Upper lobe of right lung (tissue), 1 donor: Measurements from ENCODE around the gene NOD2. TPM values are rescaled to one million over a fixed set of nuclear protein-coding genes. Genes with fewer than 3 reads are reported as not detected.

Source experiments
- ATAC-seq: fragments of 200-7000 bp; cut with Tn5 transposase; one replicate; pipeline ENCODE4 v1.9.1; 2020; ENCODE audit warnings: mild to moderate bottlenecking, moderate library complexity
- DNase-seq: peaks from one replicate; pipeline ENCODE4 v3.0.0-alpha.2; 2020
- H3K27ac ChIP-seq: fragments of 200-600 bp; one replicate; pipeline ENCODE4 v1.8.0; 2022
- H3K27me3 ChIP-seq: fragments of 200-600 bp; one replicate; pipeline ENCODE4 v1.8.0; 2022; ENCODE audit warnings: mild to moderate bottlenecking
- H3K36me3 ChIP-seq: fragments of 200-600 bp; one replicate; pipeline ENCODE4 v1.8.0; 2022
- H3K4me1 ChIP-seq: fragments of 200-600 bp; one replicate; pipeline ENCODE4 v1.8.0; 2022
- H3K4me3 ChIP-seq: fragments of 200-600 bp; one replicate; pipeline ENCODE4 v1.8.0; 2022; ENCODE audit warnings: mild to moderate bottlenecking
- H3K9me3 ChIP-seq: fragments of 200-600 bp; one replicate; pipeline ENCODE4 v1.8.0; 2022
- intact Hi-C: fragments of 100-400 bp; cut with DNase I; formaldehyde crosslinking; loops from one replicate; pipeline ENCODE4 v1.11.0; 2022
- total RNA-seq: library from RNA; stranded (reverse); fragmentation: NEBNext Ultra II Directional; extraction: Animal tissue kit (Norgen Biotek cat#: 25700); gene quantifications from one replicate; pipeline ENCODE4 v1.2.1, GENCODE V29; 2021
- TF ChIP-seq, protein P1 (sequence below): fragments of 200-600 bp; IDR thresholded peaks from one replicate; pipeline ENCODE4 v1.8.0; 2022; ENCODE audit warnings: antibody characterized with exemption
- donor health status: DM: no; HTN: yes; CAD: no; lungs with severe emphysema.

NOD2 gene
- total RNA-seq, 1 donor from 2014 or later, result 4.2 TPM

DNA sequence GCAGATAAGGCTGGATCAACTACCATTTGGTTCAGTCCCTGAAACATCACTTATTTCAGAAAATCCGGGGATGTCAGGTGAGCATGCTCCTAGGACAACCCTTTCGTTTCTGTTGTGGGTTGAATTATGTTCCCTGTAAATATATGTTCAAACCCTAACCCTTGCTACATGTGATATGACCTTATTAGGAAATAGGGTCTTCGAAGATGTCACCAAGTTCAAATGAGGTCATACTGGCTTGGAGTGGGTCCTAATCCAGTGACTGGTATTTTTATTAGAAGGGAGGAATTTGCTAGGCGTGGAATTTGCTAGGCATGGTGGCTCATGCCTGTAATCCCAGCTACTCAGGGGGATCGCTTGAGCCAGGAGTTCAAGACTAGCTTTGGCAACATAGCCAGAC, 33.6 kb upstream of the NOD2 start:
- Histone ChIP-seq H3K36me3 (no peaks in the 10 kb centered on the region), H3K4me3 (no peak overlapping the region)

DNA sequence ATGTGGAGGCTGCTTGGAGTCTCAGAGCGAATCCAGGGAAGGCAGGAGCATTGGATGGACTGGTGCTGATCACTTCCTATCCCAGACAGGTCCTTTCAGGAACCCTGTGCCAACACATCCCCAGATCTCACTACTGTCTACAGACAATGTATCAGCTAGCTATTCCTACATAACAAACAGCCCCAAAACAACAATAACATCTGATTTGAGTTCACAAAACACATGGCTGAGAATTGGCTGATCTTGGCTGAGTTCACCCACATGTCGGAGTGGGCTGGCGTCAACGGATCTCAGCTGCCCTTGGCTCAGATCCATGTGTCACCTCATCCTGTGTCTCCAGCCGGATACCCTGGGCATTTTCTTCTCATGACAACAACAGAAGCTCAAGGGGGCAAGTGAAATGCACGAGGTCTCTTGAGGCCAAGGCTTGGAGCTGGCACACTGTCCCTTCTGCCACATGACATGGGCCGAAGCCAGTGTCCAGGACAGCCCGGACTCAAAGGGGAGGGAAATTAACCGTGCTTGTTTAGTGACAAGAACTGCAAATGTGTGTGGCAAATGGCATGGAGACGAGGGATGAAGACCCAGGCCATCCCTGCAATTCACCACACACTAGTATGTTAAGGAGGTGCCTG, 31.0 kb upstream of the NOD2 start:
- Histone ChIP-seq H3K36me3 (no peaks in the 10 kb centered on the region), H3K4me1 (peaks cover 8% of the 10 kb centered on the region), H3K9me3 (no peaks in the 10 kb centered on the region), H3K4me3 (no peak overlapping the region), H3K27ac (no peak overlapping the region), H3K27me3 (no peaks in the 10 kb centered on the region)
- DNase-seq, result no peak
- intact Hi-C loops, result loop anchor here (10.0 kb wide), 1 partner anchor 288 kb away; no protein-coding TSS in a partner anchor
- TF ChIP-seq, protein P1, sequence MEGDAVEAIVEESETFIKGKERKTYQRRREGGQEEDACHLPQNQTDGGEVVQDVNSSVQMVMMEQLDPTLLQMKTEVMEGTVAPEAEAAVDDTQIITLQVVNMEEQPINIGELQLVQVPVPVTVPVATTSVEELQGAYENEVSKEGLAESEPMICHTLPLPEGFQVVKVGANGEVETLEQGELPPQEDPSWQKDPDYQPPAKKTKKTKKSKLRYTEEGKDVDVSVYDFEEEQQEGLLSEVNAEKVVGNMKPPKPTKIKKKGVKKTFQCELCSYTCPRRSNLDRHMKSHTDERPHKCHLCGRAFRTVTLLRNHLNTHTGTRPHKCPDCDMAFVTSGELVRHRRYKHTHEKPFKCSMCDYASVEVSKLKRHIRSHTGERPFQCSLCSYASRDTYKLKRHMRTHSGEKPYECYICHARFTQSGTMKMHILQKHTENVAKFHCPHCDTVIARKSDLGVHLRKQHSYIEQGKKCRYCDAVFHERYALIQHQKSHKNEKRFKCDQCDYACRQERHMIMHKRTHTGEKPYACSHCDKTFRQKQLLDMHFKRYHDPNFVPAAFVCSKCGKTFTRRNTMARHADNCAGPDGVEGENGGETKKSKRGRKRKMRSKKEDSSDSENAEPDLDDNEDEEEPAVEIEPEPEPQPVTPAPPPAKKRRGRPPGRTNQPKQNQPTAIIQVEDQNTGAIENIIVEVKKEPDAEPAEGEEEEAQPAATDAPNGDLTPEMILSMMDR, result no peak
- no peak for ATAC-seq

More for the DNA sequence above, 33.6 kb upstream of the NOD2 start:
- Histone ChIP-seq H3K9me3 (no peaks in the 10 kb centered on the region), H3K4me1 (peaks cover 4% of the 10 kb centered on the region), H3K27ac (no peak overlapping the region), H3K27me3 (no peaks in the 10 kb centered on the region)
- TF ChIP-seq, protein P1, result no peak
- no peak for ATAC-seq
- DNase-seq, result no peak
- intact Hi-C loops, result loop anchor here (10.0 kb wide), 1 partner anchor 285 kb away; no protein-coding TSS in a partner anchor

DNA sequence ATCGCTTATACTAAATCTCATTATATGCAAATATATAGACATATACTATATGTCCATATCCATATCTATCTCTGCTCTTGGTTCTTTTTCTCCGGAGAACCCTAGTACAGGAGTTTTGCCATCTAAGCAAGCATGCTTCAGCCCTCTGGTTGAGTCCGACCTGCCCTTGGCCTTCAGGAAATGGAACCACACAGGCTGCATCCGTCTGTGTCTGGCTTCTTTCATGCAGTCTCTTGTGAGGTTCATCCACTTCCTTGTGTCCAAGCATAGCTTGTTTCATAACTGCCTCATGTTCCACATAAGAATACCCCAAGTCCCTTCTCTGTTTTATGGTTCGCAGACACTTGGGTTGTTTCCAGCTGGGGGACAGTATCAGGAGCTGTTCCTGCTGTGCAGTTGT, 29.1 kb upstream of the NOD2 start:
- H3K36me3 ChIP-seq, result no peaks in the 10 kb centered on the region
- no peaks in the 10 kb centered on the region for H3K9me3 ChIP-seq
- H3K4me1 ChIP-seq, result peaks cover 8% of the 10 kb centered on the region
- no peak overlapping the region for H3K4me3 ChIP-seq
- TF ChIP-seq, protein P1, result no peak
- intact Hi-C loops, result loop anchor here (10.0 kb wide), 1 partner anchor 289 kb away; no protein-coding TSS in a partner anchor
- ATAC-seq (no peak), DNase-seq (no peak)
- no peak overlapping the region for H3K27ac ChIP-seq
- no peaks in the 10 kb centered on the region for H3K27me3 ChIP-seq

DNA sequence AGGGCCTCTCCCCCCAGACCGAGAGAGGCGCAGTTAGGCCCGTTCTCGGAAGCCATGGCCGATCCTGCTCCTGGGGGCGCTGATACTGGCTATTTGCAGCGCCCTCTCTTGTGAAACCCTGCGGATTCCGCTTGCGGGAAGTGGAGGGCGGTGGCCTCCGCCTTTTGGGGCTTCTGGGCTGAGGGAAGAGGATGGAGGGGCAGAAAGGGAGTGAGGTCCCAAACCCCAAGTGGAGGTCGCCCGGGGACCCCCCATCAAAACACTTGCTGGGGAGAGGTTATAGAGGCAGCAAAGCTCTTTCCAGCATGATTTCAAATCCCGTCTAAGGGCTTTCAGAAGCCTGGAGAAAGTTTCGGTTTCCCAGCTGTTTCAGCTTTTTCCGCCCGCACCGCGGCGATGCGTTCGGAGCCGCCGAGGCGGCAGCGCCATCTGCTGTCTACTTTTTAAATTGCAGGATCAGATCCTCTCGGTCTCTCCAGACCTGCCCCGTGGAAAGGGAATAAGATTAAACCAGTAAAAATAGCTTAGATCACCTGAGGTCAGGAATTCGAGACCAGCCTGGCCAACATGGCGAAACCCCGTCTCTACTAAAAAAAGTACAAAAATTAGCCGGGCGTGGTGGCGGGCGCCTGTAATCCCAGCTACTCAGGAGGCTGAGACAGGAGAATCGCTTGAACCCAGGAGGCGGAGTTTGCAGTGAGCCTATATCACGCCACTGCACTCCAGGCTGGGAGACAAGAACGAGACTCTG, 28.1 kb upstream of the NOD2 start:
- TF ChIP-seq, protein P1, result peak; percentile 90
- peak; percentile 86 for ATAC-seq
- intact Hi-C loops, result loop anchor here (10.0 kb wide), 1 partner anchor 291 kb away; no protein-coding TSS in a partner anchor
- Histone ChIP-seq H3K27me3 (no peaks in the 10 kb centered on the region), H3K4me3 (peak overlapping the region; percentile 59), H3K27ac (peak overlapping the region; percentile 79), H3K36me3 (no peaks in the 10 kb centered on the region), H3K9me3 (no peaks in the 10 kb centered on the region), H3K4me1 (peaks cover 8% of the 10 kb centered on the region)
- peak; percentile 88 for DNase-seq

DNA sequence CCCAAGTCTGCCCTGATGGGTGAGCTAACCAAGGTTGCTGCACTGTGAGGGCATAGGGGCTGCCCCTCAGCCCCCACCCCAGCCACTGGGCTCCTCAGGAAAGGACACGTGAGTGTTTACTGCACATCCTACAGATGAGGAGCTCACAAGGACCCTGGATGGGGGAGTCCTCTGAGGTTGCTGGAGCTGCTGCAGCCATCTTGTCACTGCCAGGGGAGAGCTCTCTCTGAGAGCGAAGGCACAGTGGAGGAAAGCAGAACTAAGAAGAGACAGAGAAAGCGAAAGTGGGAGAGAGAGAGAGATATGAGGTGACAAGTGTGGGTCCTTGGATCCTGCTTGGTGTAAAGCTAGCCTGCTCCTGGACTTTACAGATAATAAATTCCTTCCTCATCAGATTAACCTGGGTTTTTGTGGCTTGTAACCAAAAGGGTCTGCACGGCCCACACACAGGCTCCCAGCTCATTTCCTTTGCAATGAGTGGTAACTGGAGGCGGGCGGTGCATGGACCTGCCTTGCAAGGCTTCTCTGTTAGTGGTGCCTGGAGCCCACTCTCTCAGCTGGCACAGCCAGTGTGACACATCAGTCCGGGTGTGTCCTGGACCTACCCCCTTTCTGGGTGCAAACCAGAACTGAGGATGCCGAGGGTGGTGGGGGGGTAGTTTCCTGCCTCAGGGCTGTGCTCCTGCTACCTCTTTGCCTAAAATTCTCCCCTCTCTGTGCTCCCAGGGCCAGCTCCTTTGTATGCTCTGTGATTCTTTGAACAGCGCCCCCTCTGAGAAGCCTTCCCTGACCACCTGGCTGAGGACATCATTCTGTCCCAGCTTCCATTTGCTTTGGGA, 26.5 kb upstream of the NOD2 start:
- ATAC-seq (peak; percentile 49), DNase-seq (no peak)
- Histone ChIP-seq H3K4me1 (peaks cover 8% of the 10 kb centered on the region), H3K36me3 (no peaks in the 10 kb centered on the region), H3K4me3 (peak overlapping the region; percentile 10), H3K9me3 (peaks cover 4% of the 10 kb centered on the region), H3K27ac (peak overlapping the region; percentile 68), H3K27me3 (no peaks in the 10 kb centered on the region)
- TF ChIP-seq, protein P1, result no peak
- intact Hi-C loops, result loop anchor here (10.0 kb wide), 1 partner anchor 292 kb away; no protein-coding TSS in a partner anchor
